ENCODE measurements around the gene MTMR12. TPM values are rescaled to one million over a fixed set of nuclear protein-coding genes. Genes with fewer than 3 reads are reported as not detected.
"Not testable (repeated sequence)": the region's sequence is repeated elsewhere in the genome, so short reads cannot be mapped to it uniquely, and the experiment has no call there.

Gene MTMR12
- total RNA-seq, 1 donor from 2014 or later = 25.3 TPM

GRCh38 chr5:32325062-32325461 lies 12.3 kb upstream of the MTMR12 start:
- DNase-seq (ENCODE audit: low read depth in 2 of 2) = no peak

GRCh38 chr5:32323741-32324140 lies 11.0 kb upstream of the MTMR12 start:
- no peak for DNase-seq (ENCODE audit: low read depth in 2 of 2)

- no peak for DNase-seq (ENCODE audit: low read depth in 2 of 2)
Measured at GRCh38 chr5:32322882-32323281, 10.1 kb upstream of the MTMR12 start.

- DNase-seq (ENCODE audit: low read depth in 2 of 2) = not testable (repeated sequence)
Measured at GRCh38 chr5:32321787-32322186, 9.0 kb upstream of the MTMR12 start.

GRCh38 chr5:32320576-32320975 lies 7.8 kb upstream of the MTMR12 start:
- no peak for DNase-seq (ENCODE audit: low read depth in 2 of 2)

GRCh38 chr5:32319926-32320543 lies 7.3 kb upstream of the MTMR12 start:
- no peak for DNase-seq (ENCODE audit: low read depth in 2 of 2)

- no peak for DNase-seq (ENCODE audit: low read depth in 2 of 2)
Measured at GRCh38 chr5:32319392-32319791, 6.7 kb upstream of the MTMR12 start.

- DNase-seq (ENCODE audit: low read depth in 2 of 2) = no peak
Measured at GRCh38 chr5:32317041-32317440, 4.3 kb upstream of the MTMR12 start.

- no peak for DNase-seq (ENCODE audit: low read depth in 2 of 2)
Measured at GRCh38 chr5:32315221-32316014, 2.7 kb upstream of the MTMR12 start.

- no peak for DNase-seq (ENCODE audit: low read depth in 2 of 2)
Measured at GRCh38 chr5:32314658-32315057, 1.9 kb upstream of the MTMR12 start.

GRCh38 chr5:32314152-32314488 lies 1.4 kb upstream of the MTMR12 start:
- DNase-seq (ENCODE audit: low read depth in 2 of 2) = not testable (repeated sequence)

- peak; percentile 29 to 75 for DNase-seq (ENCODE audit: low read depth in 2 of 2)
Measured at GRCh38 chr5:32312197-32312594, 543 bp downstream of the MTMR12 start.

GRCh38 chr5:32311404-32312196 lies 1.1 kb downstream of the MTMR12 start:
- DNase-seq (ENCODE audit: low read depth in 2 of 2) = no peak

- no peak for DNase-seq (ENCODE audit: low read depth in 2 of 2)
Measured at GRCh38 chr5:32309761-32310160, 3.0 kb downstream of the MTMR12 start.

GRCh38 chr5:32308946-32309345 lies 3.8 kb downstream of the MTMR12 start:
- DNase-seq (ENCODE audit: low read depth in 2 of 2) = no peak

GRCh38 chr5:32307769-32308194 lies 5.0 kb downstream of the MTMR12 start:
- DNase-seq (ENCODE audit: low read depth in 2 of 2) = no peak

- DNase-seq (ENCODE audit: low read depth in 2 of 2) = no peak
Measured at GRCh38 chr5:32304622-32305021, 8.1 kb downstream of the MTMR12 start.

GRCh38 chr5:32303755-32304120 lies 9.0 kb downstream of the MTMR12 start:
- no peak for DNase-seq (ENCODE audit: low read depth in 2 of 2)

GRCh38 chr5:32302835-32303754 lies 9.6 kb downstream of the MTMR12 start:
- DNase-seq (ENCODE audit: low read depth in 2 of 2) = no peak

- no peak for DNase-seq (ENCODE audit: low read depth in 2 of 2)
Measured at GRCh38 chr5:32301891-32302290, 10.8 kb downstream of the MTMR12 start.

- DNase-seq (ENCODE audit: low read depth in 2 of 2) = no peak
Measured at GRCh38 chr5:32299059-32299677, 13.6 kb downstream of the MTMR12 start.

All from dermis microvascular lymphatic vessel endothelial cell (primary cell).